Activated CD4-positive, alpha-beta T cell treated with anti-CD3 and anti-CD28 coated beads, Interleukin-2, amount 50 U/mL, for 4 hours (primary cell): ENCODE results near the gene LIMS1.

Experiments used
- DNase-seq, 2 experiments: peaks; one replicate each; pipeline ENCODE4 v3.0.0-alpha.2; 2020

LIMS1 gene

GRCh38 chr2:108616318-108616717 lies 82.0 kb downstream of the LIMS1 start:
- DNase-seq: no peak

- no peak for DNase-seq
Measured at GRCh38 chr2:108616751-108617161, 82.5 kb downstream of the LIMS1 start.

GRCh38 chr2:108617617-108618016 lies 83.3 kb downstream of the LIMS1 start:
- DNase-seq: no peak

GRCh38 chr2:108619925-108620620 lies 85.8 kb downstream of the LIMS1 start:
- no peak for DNase-seq

- no peak for DNase-seq
Measured at GRCh38 chr2:108620656-108621055, 86.4 kb downstream of the LIMS1 start.

GRCh38 chr2:108621087-108621559 lies 86.9 kb downstream of the LIMS1 start:
- DNase-seq: peak; percentile 69 to 74

GRCh38 chr2:108621687-108622681 lies 87.7 kb downstream of the LIMS1 start:
- DNase-seq: no peak

GRCh38 chr2:108623616-108624015 lies 89.3 kb downstream of the LIMS1 start:
- no peak for DNase-seq

DNA sequence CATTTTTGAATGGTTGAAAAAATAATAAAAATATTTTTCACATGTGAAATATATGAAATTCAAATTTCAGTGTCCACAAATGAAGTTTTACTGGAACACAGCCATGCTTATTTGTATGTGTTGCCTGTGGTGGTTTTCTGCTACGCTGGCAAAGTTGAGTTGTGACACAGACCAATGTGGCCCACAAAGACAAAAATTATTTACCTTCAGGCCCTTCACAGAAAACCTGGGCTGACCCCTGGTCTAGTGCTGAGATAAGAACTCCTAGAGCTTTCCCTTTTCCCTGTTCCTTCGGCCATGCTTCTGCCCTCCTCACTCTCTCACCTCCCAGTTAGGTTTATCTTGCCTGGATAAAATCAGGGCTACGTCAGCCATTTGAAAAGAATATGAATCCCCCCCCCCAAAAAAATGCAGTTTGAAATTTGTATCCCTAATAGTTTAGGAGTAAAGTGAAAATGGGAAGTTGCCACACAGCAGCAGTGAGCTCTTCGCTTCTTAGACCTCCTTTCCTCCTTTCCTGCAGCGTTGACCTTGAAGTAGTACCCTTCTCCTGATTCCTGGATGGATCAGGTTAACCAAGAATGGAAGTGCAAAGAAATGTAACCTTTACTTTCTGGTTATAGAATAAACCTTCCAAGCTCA lies 91.0 kb downstream of the LIMS1 start:
- no peak for DNase-seq

DNA sequence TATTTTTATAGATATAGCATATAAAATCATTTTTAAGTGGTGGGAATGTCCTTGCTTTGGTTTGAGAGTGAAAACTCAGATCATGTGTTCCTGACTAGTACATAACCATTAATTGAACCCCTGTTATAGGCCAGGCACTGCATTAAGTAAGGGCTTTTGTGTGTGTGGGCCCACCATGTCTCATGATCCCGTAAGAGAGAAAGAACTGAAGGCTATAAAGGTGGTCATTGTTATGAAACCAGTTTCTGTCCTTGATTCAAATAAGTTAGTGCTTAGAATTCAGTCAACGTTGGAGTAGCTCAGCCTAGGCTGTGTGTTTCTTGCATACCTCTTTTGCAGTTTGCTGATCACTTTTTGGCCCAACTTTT lies 91.5 kb downstream of the LIMS1 start:
- no peak for DNase-seq

DNA sequence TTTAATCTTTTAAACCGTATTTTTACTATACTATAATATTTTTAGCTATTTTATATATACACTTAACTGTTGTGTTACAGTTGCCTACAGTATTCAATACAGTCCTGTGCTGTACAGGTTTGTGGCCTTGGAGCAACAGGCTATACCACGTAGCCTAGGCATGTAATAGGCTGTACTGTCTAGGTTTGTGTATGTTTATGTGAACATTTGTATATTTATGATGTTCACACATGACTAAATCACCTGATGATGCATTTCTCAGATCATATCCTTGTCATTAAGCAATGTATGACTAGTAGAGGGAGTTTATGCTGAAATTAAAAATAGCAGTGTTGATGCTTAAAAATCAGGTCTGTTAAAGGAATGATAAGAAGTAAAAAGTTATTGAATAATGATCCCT lies 92.7 kb downstream of the LIMS1 start:
- DNase-seq: no peak

- no peak for DNase-seq
Measured at GRCh38 chr2:108627911-108628567, 93.8 kb downstream of the LIMS1 start.

- no peak for DNase-seq
Measured at GRCh38 chr2:108628936-108629335, 94.7 kb downstream of the LIMS1 start.

DNA sequence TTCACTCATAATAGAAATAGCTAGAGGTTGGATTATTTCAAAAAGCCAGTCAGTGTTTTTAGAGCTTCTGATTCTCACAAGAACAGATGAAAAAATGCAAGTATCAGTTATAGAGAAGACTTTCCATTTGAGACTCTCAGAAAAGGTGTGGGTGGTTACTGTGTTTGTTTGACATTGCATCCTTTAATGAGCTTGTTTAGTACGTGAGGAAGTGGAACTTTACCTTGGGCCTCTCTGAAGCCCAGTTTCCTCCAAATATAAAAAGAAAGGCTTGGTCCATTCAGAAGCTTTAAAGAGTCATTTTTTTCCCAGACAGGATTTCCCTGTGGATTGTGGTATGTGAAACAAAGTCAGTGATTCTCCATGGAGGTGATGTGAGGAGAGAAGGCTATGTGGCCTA lies 95.1 kb downstream of the LIMS1 start:
- no peak for DNase-seq

GRCh38 chr2:108630567-108631405 lies 96.5 kb downstream of the LIMS1 start:
- DNase-seq: no peak

DNA sequence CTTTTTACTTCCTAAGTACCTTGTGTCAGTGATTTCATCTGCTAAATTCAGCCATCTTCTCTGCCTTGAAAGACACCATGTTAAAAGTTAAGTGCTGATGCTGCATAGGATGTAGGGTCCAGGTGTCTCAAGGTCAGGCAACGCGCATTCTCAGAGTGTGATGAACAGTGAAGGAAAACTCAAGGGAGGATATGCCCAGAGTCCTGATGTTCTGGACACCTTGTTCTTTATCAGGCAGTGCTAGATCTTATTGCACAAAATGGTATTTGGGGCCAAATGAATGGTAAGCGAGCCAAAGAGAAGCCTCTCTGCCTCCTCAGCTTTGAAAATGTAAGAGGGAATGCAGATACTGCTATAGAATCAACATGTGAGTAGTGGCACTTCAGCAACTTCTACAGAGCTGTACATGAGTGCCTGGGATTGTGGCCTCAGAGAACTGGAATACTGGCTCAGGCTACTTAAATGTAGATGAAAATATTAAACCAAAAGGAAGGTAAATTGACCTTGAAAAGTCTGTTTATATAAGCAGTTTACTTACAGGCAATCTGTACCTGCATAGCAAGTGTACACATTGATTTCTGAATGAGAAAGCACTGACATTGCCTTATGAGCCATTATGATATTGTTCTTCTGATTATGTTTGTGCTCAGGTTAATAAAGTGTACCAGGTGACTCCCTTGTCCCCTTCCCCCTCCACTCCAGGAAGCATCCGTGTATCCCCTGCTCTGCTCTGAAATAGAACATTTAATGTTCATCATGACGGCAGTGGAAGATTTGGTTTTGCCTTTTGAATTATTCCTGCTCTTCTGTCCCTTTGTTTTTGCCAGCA lies 98.3 kb downstream of the LIMS1 start:
- no peak for DNase-seq

DNA sequence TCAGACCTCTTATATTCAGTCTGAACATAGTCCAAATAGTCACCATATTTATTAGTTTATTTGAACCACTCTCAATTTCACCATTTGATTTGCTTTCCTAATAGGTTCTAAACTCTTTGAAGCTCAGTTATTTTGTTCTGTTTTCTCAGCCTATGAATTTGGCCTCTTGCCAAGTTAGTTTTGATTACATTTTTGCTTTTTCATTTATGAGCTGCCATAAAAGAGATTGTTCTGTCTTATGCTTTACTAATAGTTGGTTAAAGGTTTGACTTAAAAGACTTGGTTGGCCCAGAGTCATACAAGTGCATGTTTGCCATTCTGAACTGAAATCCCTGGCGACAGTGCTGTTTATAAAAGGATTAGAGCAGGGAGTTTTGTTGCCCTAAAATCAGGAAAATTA lies 99.1 kb downstream of the LIMS1 start:
- DNase-seq: no peak

GRCh38 chr2:108634011-108634410 lies 99.7 kb downstream of the LIMS1 start:
- DNase-seq: no peak

DNA sequence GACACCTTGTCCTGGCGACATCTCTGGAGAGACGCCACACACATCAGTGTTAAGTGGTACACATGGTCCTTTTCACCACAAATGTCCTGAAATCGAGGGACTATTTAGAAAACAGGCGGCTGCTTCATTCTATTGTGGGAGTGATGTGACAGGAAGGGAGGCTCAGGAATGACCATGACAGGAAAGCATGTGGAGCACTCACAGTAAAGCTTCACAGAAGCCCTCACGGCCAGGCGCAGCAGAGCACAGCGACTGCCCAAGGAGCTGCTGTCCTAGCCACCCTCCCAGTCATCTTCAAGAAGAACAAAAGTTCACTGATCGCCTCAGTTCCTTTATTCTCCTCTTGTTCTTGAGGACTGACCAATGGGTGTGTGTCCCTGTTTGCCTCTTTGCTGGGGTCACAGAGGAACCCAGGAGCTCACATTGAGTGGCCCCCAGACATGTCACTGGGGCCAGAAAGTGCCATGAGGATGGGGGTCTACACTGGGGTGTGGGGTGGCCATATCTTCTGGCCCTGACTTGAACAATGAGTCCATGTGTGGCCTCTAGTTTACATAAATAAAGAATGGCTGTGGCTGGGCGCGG lies 100.4 kb downstream of the LIMS1 start:
- no peak for DNase-seq

DNA sequence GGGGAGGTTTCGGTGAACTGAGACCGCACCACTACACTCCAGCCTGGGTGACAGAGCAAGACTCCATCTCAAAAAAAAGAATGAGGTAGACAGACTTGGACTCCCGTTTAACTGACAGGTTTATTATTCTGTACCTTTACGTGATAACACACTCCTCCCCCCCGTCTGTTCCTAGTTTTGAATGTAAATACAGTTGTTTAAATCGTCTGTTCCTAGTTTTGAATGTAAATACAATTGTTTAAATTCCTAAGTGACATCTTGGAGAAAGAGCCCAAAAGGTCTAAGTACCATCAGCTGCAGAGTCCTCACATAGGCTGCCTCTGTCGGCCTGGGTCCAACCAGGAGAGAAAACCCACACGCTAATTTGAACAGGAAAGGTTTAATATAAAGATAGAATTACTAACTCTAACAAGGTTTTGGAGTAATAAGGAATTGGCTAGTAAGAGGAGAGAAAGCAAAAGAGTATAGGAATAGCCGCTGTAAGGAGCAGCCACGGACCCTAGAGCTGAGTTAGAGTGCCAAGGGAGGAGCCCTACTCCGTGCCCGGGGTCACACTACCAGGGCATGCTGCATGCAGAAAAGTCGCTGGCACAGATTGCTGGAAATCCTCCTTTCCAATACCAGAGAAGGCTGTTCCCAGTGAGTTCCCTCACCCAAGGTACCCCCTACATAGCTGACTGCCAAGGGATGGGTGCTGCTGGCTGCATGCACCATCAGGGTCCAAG lies 101.5 kb downstream of the LIMS1 start:
- DNase-seq: no peak
